Endothelial cell of umbilical vein (primary cell): ENCODE measurements around the gene FNIP2. TPM values are rescaled to one million over a fixed set of nuclear protein-coding genes. Genes with fewer than 3 reads are reported as not detected.
A peak's percentile ranks its signal among the peaks of the same experiment; 100 is the strongest.

Experiments used
- BruUV-seq: library from RNA; stranded (reverse); fragments of 400-500 nt; replicated peaks from 2 replicates; lab custom pipeline; 2021; lab: Mats Ljungman, UMichigan
- CTCF ChIA-PET: fragments of 300-600, 350-600 bp; sonication (Branson Sonifier 250); formaldehyde crosslinking; loops from one replicate; lab custom pipeline; 2021; ENCODE audit warnings: antibody characterized with exemption, inconsistent platforms; lab: Charles Lee
- POLR2A ChIA-PET: fragments of 300-600, 350-600 bp; sonication (Branson Sonifier 250); formaldehyde crosslinking; loops from one replicate; lab custom pipeline; 2021; ENCODE audit warnings: antibody characterized with exemption, inconsistent platforms; lab: Charles Lee
- DNase-seq: peaks from one replicate; pipeline ENCODE4 v3.0.0-alpha.2; 2011; ENCODE audit warnings: low read depth, low spot score
- FAIRE-seq: peaks from 2 replicates; lab custom pipeline; 2011; peaks lifted over from hg19 to GRCh38; lab: Jason Lieb, UNC
- H2AFZ ChIP-seq: 2 replicates; pipeline ENCODE4 v1.6.0; 2012; ENCODE audit warnings: low read depth, low read length, control low read depth, inconsistent platforms
- H3K27ac ChIP-seq: 2 replicates; pipeline ENCODE4 v1.5.1; 2011; ENCODE audit warnings: low read depth, mild to moderate bottlenecking, control low read depth, low read length, moderate library complexity; ENCODE audit not compliant: insufficient read depth
- H3K27me3 ChIP-seq, 2 experiments: 2 replicates each; pipeline versions ENCODE4 v1.6.0 to v1.6.1; 2011; ENCODE audit warnings: low read length in 2 of 2, mixed read lengths in 1 of 2; ENCODE audit not compliant: control insufficient read depth in 2 of 2, insufficient read depth in 2 of 2
- H3K36me3 ChIP-seq, 2 experiments: 2 replicates in 1 of 2; 3 replicates in 1 of 2; pipeline ENCODE4 v1.5.1; 2011; ENCODE audit warnings: low read length in 2 of 2, mild to moderate bottlenecking in 1 of 2, moderate library complexity in 1 of 2; ENCODE audit not compliant: control insufficient read depth in 2 of 2, insufficient read depth in 2 of 2; ENCODE audit errors: extremely low read depth in 1 of 2
- H3K4me1 ChIP-seq: 3 replicates; pipeline ENCODE4 v1.5.1; 2011; ENCODE audit warnings: mild to moderate bottlenecking, low read length; ENCODE audit not compliant: control insufficient read depth, insufficient read depth; ENCODE audit errors: extremely low read depth
- H3K4me2 ChIP-seq: 2 replicates; pipeline ENCODE4 v1.6.1; 2011; ENCODE audit warnings: low read length, control low read depth, mixed read lengths; ENCODE audit not compliant: insufficient read depth
- H3K4me3 ChIP-seq, 3 experiments: fragments of 200-600 bp in 1 of 3; sonication (generic), shearing (Covaris generic) in 1 of 3; replicated peaks in 1 of 3; 2 replicates each; pipeline ENCODE4 v1.5.1; 2011 to 2016; ENCODE audit warnings: control low read depth in 3 of 3, low read length in 3 of 3, mild to moderate bottlenecking in 2 of 3, inconsistent platforms in 1 of 3, low read depth in 1 of 3, moderate library complexity in 1 of 3; ENCODE audit not compliant: insufficient read depth in 1 of 3
- H3K79me2 ChIP-seq: 2 replicates; pipeline ENCODE4 v1.6.0; 2012; ENCODE audit warnings: low read length, inconsistent platforms; ENCODE audit not compliant: control insufficient read depth, insufficient read depth
- H3K9ac ChIP-seq: replicated peaks from 2 replicates; pipeline ENCODE3; 2011; ENCODE audit warnings: low read length, control low read depth; ENCODE audit not compliant: insufficient read depth; ENCODE audit errors: extremely low read depth
- H3K9me1 ChIP-seq: replicated peaks from 3 replicates; pipeline ENCODE4 v1.6.0; 2011; ENCODE audit warnings: mild to moderate bottlenecking, low read length; ENCODE audit not compliant: control insufficient read depth, insufficient read depth; ENCODE audit errors: extremely low read depth
- H3K9me3 ChIP-seq: replicated peaks from 2 replicates; pipeline ENCODE4 v1.5.1; 2012; ENCODE audit warnings: low read length, inconsistent platforms; ENCODE audit not compliant: control insufficient read depth, insufficient read depth
- H4K20me1 ChIP-seq: replicated peaks from 2 replicates; pipeline ENCODE3; 2011; ENCODE audit warnings: mild to moderate bottlenecking, low read length; ENCODE audit not compliant: control insufficient read depth, insufficient read depth; ENCODE audit errors: extremely low read depth
- EZH2 ChIP-seq: IDR thresholded peaks from 2 replicates; pipeline ENCODE4 v1.6.1; 2012; ENCODE audit warnings: borderline replicate concordance, low read depth, mild to moderate bottlenecking, moderate library complexity, low read length, inconsistent platforms; ENCODE audit not compliant: severe bottlenecking
- FOS ChIP-seq: IDR thresholded peaks from 2 replicates; pipeline ENCODE4 v1.6.1; 2011; ENCODE audit warnings: mild to moderate bottlenecking, low read length, moderate library complexity, borderline replicate concordance; ENCODE audit not compliant: insufficient read depth
- GATA2 ChIP-seq: IDR thresholded peaks from 2 replicates; pipeline ENCODE4 v1.7.0; 2011; ENCODE audit warnings: low read depth, mild to moderate bottlenecking, moderate library complexity, mixed read lengths, low read length; ENCODE audit not compliant: insufficient read length, insufficient read depth
- MAX ChIP-seq: IDR thresholded peaks from 2 replicates; pipeline ENCODE4 v1.6.1; 2011; ENCODE audit not compliant: insufficient read depth, insufficient read length
- POLR2A ChIP-seq: IDR thresholded peaks from 2 replicates; pipeline ENCODE4 v1.6.1; 2012; ENCODE audit warnings: low read depth, mild to moderate bottlenecking, control low read depth, low read length
- POLR2AphosphoS5 ChIP-seq: IDR thresholded peaks from 2 replicates; pipeline ENCODE4 v1.6.1; 2012; ENCODE audit warnings: low read depth, mild to moderate bottlenecking, control low read depth, low read length, moderate library complexity; ENCODE audit not compliant: insufficient read depth
- dilution Hi-C: fragments of 300-500 bp; cut with MboI; formaldehyde crosslinking; loops from one replicate; pipeline ENCODE4 v1.15.0; 2019; ENCODE audit warnings: low sequenced_read_pairs; ENCODE audit not compliant: extremely low pct_ligation_motif_present
- intact Hi-C: fragments of 100-400 bp; cut with micrococcal nuclease; formaldehyde crosslinking; loops from one replicate; pipeline ENCODE4 v1.10.0; 2022
- polyA plus RNA-seq, 4 experiments: library from polyadenylated mRNA; depleted of rRNA in 3 of 4; stranded (reverse) in 3 of 4; unstranded in 1 of 4; fragments of >200 nt; gene quantifications; 2 replicates each; pipeline versions ENCODE4 v1.2.1 to v1.2.3, GENCODE V29; 2011 to 2012; ENCODE audit warnings: missing spikeins in 1 of 4
- total RNA-seq: library from RNA; stranded (reverse); gene quantifications from 2 replicates; pipeline ENCODE4 v1.2.3, GENCODE V29; 2021
- TF ChIP-seq, protein P1 (sequence below), 2 donors: IDR thresholded peaks; 1 replicate in 1 of 2; 2 replicates in 1 of 2; pipeline ENCODE4 v1.5.1; 2011; ENCODE audit warnings: low read length in 2 of 2, mild to moderate bottlenecking in 2 of 2, moderate library complexity in 2 of 2, control low read depth in 1 of 2, inconsistent platforms in 1 of 2, low read depth in 1 of 2; ENCODE audit not compliant: insufficient read depth in 1 of 2; ENCODE audit errors: extremely low read depth in 1 of 2

FNIP2 gene
- total and polyA plus RNA-seq, 2 donors (not counting 3 experiments of a cell fraction or from before 2014, with no cell fraction given), result 4.5 to 14.4 TPM

- Histone ChIP-seq H3K4me1 (peaks cover 41% of the 10 kb centered on the region), H3K27me3 (no peaks in the 10 kb centered on the region), H3K9me1 (no peaks in the 10 kb centered on the region), H4K20me1 (no peaks in the 10 kb centered on the region), H3K4me2 (peak overlapping the region; percentile 11), H3K9me3 (no peaks in the 10 kb centered on the region), H3K36me3 (peaks cover 0 to 3% of the 10 kb centered on the region in 2 experiments), H3K79me2 (peaks cover 2% of the 10 kb centered on the region), H3K27ac (no peak overlapping the region), H3K4me3 (no peak overlapping the region), H3K9ac (no peak overlapping the region), H2AFZ (no peak overlapping the region)
- BruUV-seq, result no TSS peak
- ChIA-PET CTCF (interaction anchor here (1.1 to 4.5 kb wide), 6 partner anchors 8 to 52 kb away, joined by 3 to 20 read pairs (median 6); no protein-coding TSS in a partner anchor), POLR2A (no interaction called here)
- FAIRE-seq, result peak; percentile 44
- dilution Hi-C loops, result no loop called here
- TF ChIP-seq, protein P1, sequence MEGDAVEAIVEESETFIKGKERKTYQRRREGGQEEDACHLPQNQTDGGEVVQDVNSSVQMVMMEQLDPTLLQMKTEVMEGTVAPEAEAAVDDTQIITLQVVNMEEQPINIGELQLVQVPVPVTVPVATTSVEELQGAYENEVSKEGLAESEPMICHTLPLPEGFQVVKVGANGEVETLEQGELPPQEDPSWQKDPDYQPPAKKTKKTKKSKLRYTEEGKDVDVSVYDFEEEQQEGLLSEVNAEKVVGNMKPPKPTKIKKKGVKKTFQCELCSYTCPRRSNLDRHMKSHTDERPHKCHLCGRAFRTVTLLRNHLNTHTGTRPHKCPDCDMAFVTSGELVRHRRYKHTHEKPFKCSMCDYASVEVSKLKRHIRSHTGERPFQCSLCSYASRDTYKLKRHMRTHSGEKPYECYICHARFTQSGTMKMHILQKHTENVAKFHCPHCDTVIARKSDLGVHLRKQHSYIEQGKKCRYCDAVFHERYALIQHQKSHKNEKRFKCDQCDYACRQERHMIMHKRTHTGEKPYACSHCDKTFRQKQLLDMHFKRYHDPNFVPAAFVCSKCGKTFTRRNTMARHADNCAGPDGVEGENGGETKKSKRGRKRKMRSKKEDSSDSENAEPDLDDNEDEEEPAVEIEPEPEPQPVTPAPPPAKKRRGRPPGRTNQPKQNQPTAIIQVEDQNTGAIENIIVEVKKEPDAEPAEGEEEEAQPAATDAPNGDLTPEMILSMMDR (IDR thresholded peaks at IDR 0.05; ENCODE audit: extremely low read depth in 1 of 2, insufficient read depth in 1 of 2, low read depth in 1 of 2, low read length in 2 of 2), result no peak
- TF ChIP-seq POLR2AphosphoS5 (peak; percentile 46), EZH2 (no peak), FOS (no peak), GATA2 (peak; percentile 94), MAX (no peak), POLR2A (no peak)
- DNase-seq, result peak; percentile 68
- intact Hi-C loops, result loop anchor here (1.0 kb wide), 2 partner anchors 17 to 58 kb away; partner anchors contain the start of gene FNIP2
Observed at GRCh38 chr4:158826882-158827281, 58.1 kb downstream of the FNIP2 start.
